Measurements from ENCODE around the gene COG5.

COG5 gene

GRCh38 chr7:107210400-107210799 is 353.3 kb downstream of the COG5 start:
- Histone ChIP-seq H3K27ac (replicated peaks) (no peak overlapping the region), H3K27me3 (ENCODE audit: insufficient read depth, poor library complexity, severe bottlenecking) (no peaks in the 10 kb centered on the region), H3K4me3 (replicated peaks; ENCODE audit: insufficient read depth, low read length) (no peak overlapping the region)
- TF ChIP-seq CTCF (IDR thresholded peaks at IDR 0.05; ENCODE audit: insufficient read depth, low read length) = no peak
- no peak for TF ChIP-seq POLR2AphosphoS5 (IDR thresholded peaks at IDR 0.05; ENCODE audit: low read depth)
- TF ChIP-seq REST (IDR thresholded peaks at IDR 0.05; ENCODE audit: insufficient replicate concordance, low read depth) = no peak
- TF ChIP-seq SPI1 (IDR thresholded peaks at IDR 0.05; ENCODE audit: borderline replicate concordance, low read depth) = no peak
- no peak for TF ChIP-seq GABPA (IDR thresholded peaks at IDR 0.05; ENCODE audit: low read depth)
- no peak for DNase-seq (ENCODE audit: low read depth in 1 of 2, low spot score in 1 of 2)

- TF ChIP-seq POLR2AphosphoS5 (IDR thresholded peaks at IDR 0.05; ENCODE audit: low read depth) (no peak), REST (IDR thresholded peaks at IDR 0.05; ENCODE audit: insufficient replicate concordance, low read depth) (no peak), GABPA (IDR thresholded peaks at IDR 0.05; ENCODE audit: low read depth) (no peak), CTCF (IDR thresholded peaks at IDR 0.05; ENCODE audit: insufficient read depth, low read length) (no peak), SPI1 (IDR thresholded peaks at IDR 0.05; ENCODE audit: borderline replicate concordance, low read depth) (no peak)
- no peak for DNase-seq (ENCODE audit: low read depth in 1 of 2, low spot score in 1 of 2)
- no peaks in the 10 kb centered on the region for H3K27me3 ChIP-seq (ENCODE audit: insufficient read depth, poor library complexity, severe bottlenecking)
- no peak overlapping the region for H3K27ac ChIP-seq (replicated peaks)
- H3K4me3 ChIP-seq (replicated peaks; ENCODE audit: insufficient read depth, low read length) = no peak overlapping the region
Observed at GRCh38 chr7:107209565-107209964, 354.2 kb downstream of the COG5 start.

GRCh38 chr7:107208563-107208962 is 355.2 kb downstream of the COG5 start:
- TF ChIP-seq POLR2AphosphoS5 (IDR thresholded peaks at IDR 0.05; ENCODE audit: low read depth) (no peak), CTCF (IDR thresholded peaks at IDR 0.05; ENCODE audit: insufficient read depth, low read length) (no peak), SPI1 (IDR thresholded peaks at IDR 0.05; ENCODE audit: borderline replicate concordance, low read depth) (no peak), GABPA (IDR thresholded peaks at IDR 0.05; ENCODE audit: low read depth) (no peak), REST (IDR thresholded peaks at IDR 0.05; ENCODE audit: insufficient replicate concordance, low read depth) (no peak)
- Histone ChIP-seq H3K4me3 (replicated peaks; ENCODE audit: insufficient read depth, low read length) (no peak overlapping the region), H3K27ac (replicated peaks) (no peak overlapping the region), H3K27me3 (ENCODE audit: insufficient read depth, poor library complexity, severe bottlenecking) (no peaks in the 10 kb centered on the region)
- no peak for DNase-seq (ENCODE audit: low read depth in 1 of 2, low spot score in 1 of 2)
